ENCODE results near the gene CEP126.

CEP126 gene

GRCh38 chr11:101923554-101923953 lies 8.7 kb downstream of the CEP126 start:
- POLR2A ChIA-PET = no interaction called here
- no peak for DNase-seq
- Histone ChIP-seq H3K27me3 (replicated peaks in 2 of 5; ENCODE audit: control insufficient read depth in 4 of 5, insufficient read depth in 5 of 5, low read length in 4 of 5) (no peaks in the 10 kb centered on the region), H3K4me1 (ENCODE audit: control extremely low read depth in 1 of 4, control insufficient read depth in 4 of 4, insufficient read depth in 4 of 4, low read length in 3 of 4) (no peaks in the 10 kb centered on the region), H3K27ac (ENCODE audit: insufficient read depth in 1 of 2, low read depth in 1 of 2, low read length in 2 of 2, poor library complexity in 1 of 2, severe bottlenecking in 2 of 2) (no peak overlapping the region), H3K9me3 (ENCODE audit: control extremely low read depth in 1 of 5, control insufficient read depth in 4 of 5, insufficient read depth in 2 of 5, low read depth in 1 of 5, low read length in 4 of 5) (peaks cover 0 to 2% (median 0%) of the 10 kb centered on the region in 5 experiments), H3K36me3 (ENCODE audit: control insufficient read depth in 4 of 4, insufficient read depth in 4 of 4, low read length in 3 of 4) (no peaks in the 10 kb centered on the region), H3K4me3 (ENCODE audit: control insufficient read depth in 1 of 7, extremely low read depth in 1 of 7, insufficient read depth in 4 of 7, low read depth in 2 of 7, low read length in 6 of 7) (no peak overlapping the region)
- 100% methylated on average over 2 of the region's 2 CpGs for WGBS (ENCODE audit: insufficient coverage)
- CTCF ChIA-PET = no interaction called here

- POLR2A ChIA-PET = no interaction called here
- peak in 1 of 3 donors; percentile 13 for DNase-seq
- WGBS (ENCODE audit: insufficient coverage) = 100% methylated on average over 2 of the region's 5 CpGs
- Histone ChIP-seq H3K4me3 (ENCODE audit: control insufficient read depth in 1 of 7, extremely low read depth in 1 of 7, insufficient read depth in 4 of 7, low read depth in 2 of 7, low read length in 6 of 7) (no peak overlapping the region), H3K36me3 (ENCODE audit: control insufficient read depth in 4 of 4, insufficient read depth in 4 of 4, low read length in 3 of 4) (peaks cover 0 to 7% (median 0%) of the 10 kb centered on the region in 4 experiments), H3K9me3 (ENCODE audit: control extremely low read depth in 1 of 5, control insufficient read depth in 4 of 5, insufficient read depth in 2 of 5, low read depth in 1 of 5, low read length in 4 of 5) (peaks cover 0 to 2% (median 0%) of the 10 kb centered on the region in 5 experiments), H3K4me1 (ENCODE audit: control extremely low read depth in 1 of 4, control insufficient read depth in 4 of 4, insufficient read depth in 4 of 4, low read length in 3 of 4) (no peaks in the 10 kb centered on the region), H3K27ac (ENCODE audit: insufficient read depth in 1 of 2, low read depth in 1 of 2, low read length in 2 of 2, poor library complexity in 1 of 2, severe bottlenecking in 2 of 2) (no peak overlapping the region), H3K27me3 (replicated peaks in 2 of 5; ENCODE audit: control insufficient read depth in 4 of 5, insufficient read depth in 5 of 5, low read length in 4 of 5) (no peaks in the 10 kb centered on the region)
- CTCF ChIA-PET = interaction anchor here (0.9 kb wide), 1 partner anchor 16 kb away, joined by 3 read pairs; no protein-coding TSS in a partner anchor
These were observed 14.6 kb downstream of the CEP126 start for GRCh38 chr11:101929294-101929915.

- Histone ChIP-seq H3K27me3 (replicated peaks in 2 of 5; ENCODE audit: control insufficient read depth in 4 of 5, insufficient read depth in 5 of 5, low read length in 4 of 5) (no peaks in the 10 kb centered on the region), H3K4me3 (ENCODE audit: control insufficient read depth in 1 of 7, extremely low read depth in 1 of 7, insufficient read depth in 4 of 7, low read depth in 2 of 7, low read length in 6 of 7) (no peak overlapping the region), H3K9me3 (ENCODE audit: control extremely low read depth in 1 of 5, control insufficient read depth in 4 of 5, insufficient read depth in 2 of 5, low read depth in 1 of 5, low read length in 4 of 5) (peaks cover 0 to 2% (median 0%) of the 10 kb centered on the region in 5 experiments), H3K27ac (ENCODE audit: insufficient read depth in 1 of 2, low read depth in 1 of 2, low read length in 2 of 2, poor library complexity in 1 of 2, severe bottlenecking in 2 of 2) (no peak overlapping the region), H3K4me1 (ENCODE audit: control extremely low read depth in 1 of 4, control insufficient read depth in 4 of 4, insufficient read depth in 4 of 4, low read length in 3 of 4) (no peaks in the 10 kb centered on the region), H3K36me3 (ENCODE audit: control insufficient read depth in 4 of 4, insufficient read depth in 4 of 4, low read length in 3 of 4) (peaks cover 0 to 7% (median 0%) of the 10 kb centered on the region in 4 experiments)
- 95% methylated on average over 4 of the region's 6 CpGs for WGBS (ENCODE audit: insufficient coverage)
- POLR2A ChIA-PET = no interaction called here
- CTCF ChIA-PET = no interaction called here
- no peak for DNase-seq
These were observed 16.9 kb downstream of the CEP126 start for GRCh38 chr11:101931692-101932091.

- ChIA-PET POLR2A (no interaction called here), CTCF (no interaction called here)
- Histone ChIP-seq H3K36me3 (ENCODE audit: control insufficient read depth in 4 of 4, insufficient read depth in 4 of 4, low read length in 3 of 4) (peaks cover 0 to 2% (median 0%) of the 10 kb centered on the region in 4 experiments), H3K9me3 (ENCODE audit: control extremely low read depth in 1 of 5, control insufficient read depth in 4 of 5, insufficient read depth in 2 of 5, low read depth in 1 of 5, low read length in 4 of 5) (no peaks in the 10 kb centered on the region), H3K27me3 (replicated peaks in 2 of 5; ENCODE audit: control insufficient read depth in 4 of 5, insufficient read depth in 5 of 5, low read length in 4 of 5) (no peaks in the 10 kb centered on the region), H3K4me1 (ENCODE audit: control extremely low read depth in 1 of 4, control insufficient read depth in 4 of 4, insufficient read depth in 4 of 4, low read length in 3 of 4) (no peaks in the 10 kb centered on the region), H3K4me3 (ENCODE audit: control insufficient read depth in 1 of 7, extremely low read depth in 1 of 7, insufficient read depth in 4 of 7, low read depth in 2 of 7, low read length in 6 of 7) (no peak overlapping the region), H3K27ac (ENCODE audit: insufficient read depth in 1 of 2, low read depth in 1 of 2, low read length in 2 of 2, poor library complexity in 1 of 2, severe bottlenecking in 2 of 2) (no peak overlapping the region)
- WGBS (ENCODE audit: insufficient coverage) = 93% methylated on average over 1 of the region's 3 CpGs
- no peak for DNase-seq
These were observed 26.2 kb downstream of the CEP126 start for GRCh38 chr11:101940901-101941520.

- Histone ChIP-seq H3K9me3 (ENCODE audit: control extremely low read depth in 1 of 5, control insufficient read depth in 4 of 5, insufficient read depth in 2 of 5, low read depth in 1 of 5, low read length in 4 of 5) (no peaks in the 10 kb centered on the region), H3K4me3 (ENCODE audit: control insufficient read depth in 1 of 7, extremely low read depth in 1 of 7, insufficient read depth in 4 of 7, low read depth in 2 of 7, low read length in 6 of 7) (no peak overlapping the region), H3K27ac (ENCODE audit: insufficient read depth in 1 of 2, low read depth in 1 of 2, low read length in 2 of 2, poor library complexity in 1 of 2, severe bottlenecking in 2 of 2) (no peak overlapping the region), H3K27me3 (replicated peaks in 2 of 5; ENCODE audit: control insufficient read depth in 4 of 5, insufficient read depth in 5 of 5, low read length in 4 of 5) (no peaks in the 10 kb centered on the region), H3K4me1 (ENCODE audit: control extremely low read depth in 1 of 4, control insufficient read depth in 4 of 4, insufficient read depth in 4 of 4, low read length in 3 of 4) (no peaks in the 10 kb centered on the region), H3K36me3 (ENCODE audit: control insufficient read depth in 4 of 4, insufficient read depth in 4 of 4, low read length in 3 of 4) (peaks cover 0 to 4% (median 0%) of the 10 kb centered on the region in 4 experiments)
- WGBS (ENCODE audit: insufficient coverage) = 100% methylated on average over 1 of the region's 2 CpGs
- CTCF ChIA-PET = interaction anchor here (1.0 to 1.1 kb wide), 2 partner anchors 13 to 16 kb away, joined by 3 read pairs; no protein-coding TSS in a partner anchor
- POLR2A ChIA-PET = no interaction called here
- DNase-seq = no peak
These were observed 30.1 kb downstream of the CEP126 start for GRCh38 chr11:101944923-101945322.

- ChIA-PET CTCF (interaction anchor here (1.0 to 1.1 kb wide), 2 partner anchors 13 to 17 kb away, joined by 3 read pairs; no protein-coding TSS in a partner anchor), POLR2A (no interaction called here)
- peaks cover 0 to 4% (median 0%) of the 10 kb centered on the region in 4 experiments for H3K36me3 ChIP-seq (ENCODE audit: control insufficient read depth in 4 of 4, insufficient read depth in 4 of 4, low read length in 3 of 4)
- no peaks in the 10 kb centered on the region for H3K4me1 ChIP-seq (ENCODE audit: control extremely low read depth in 1 of 4, control insufficient read depth in 4 of 4, insufficient read depth in 4 of 4, low read length in 3 of 4)
- no peaks in the 10 kb centered on the region for H3K27me3 ChIP-seq (replicated peaks in 2 of 5; ENCODE audit: control insufficient read depth in 4 of 5, insufficient read depth in 5 of 5, low read length in 4 of 5)
- WGBS (ENCODE audit: insufficient coverage) = no CpG with 5 or more reads among the region's 4 CpGs
- no peak for DNase-seq
- no peaks in the 10 kb centered on the region for H3K9me3 ChIP-seq (ENCODE audit: control extremely low read depth in 1 of 5, control insufficient read depth in 4 of 5, insufficient read depth in 2 of 5, low read depth in 1 of 5, low read length in 4 of 5)
- H3K27ac ChIP-seq (ENCODE audit: insufficient read depth in 1 of 2, low read depth in 1 of 2, low read length in 2 of 2, poor library complexity in 1 of 2, severe bottlenecking in 2 of 2) = no peak overlapping the region
- no peak overlapping the region for H3K4me3 ChIP-seq (ENCODE audit: control insufficient read depth in 1 of 7, extremely low read depth in 1 of 7, insufficient read depth in 4 of 7, low read depth in 2 of 7, low read length in 6 of 7)
These were observed 30.6 kb downstream of the CEP126 start for GRCh38 chr11:101945448-101945847.

GRCh38 chr11:101949680-101950220 lies 34.9 kb downstream of the CEP126 start:
- Histone ChIP-seq H3K9me3 (ENCODE audit: control extremely low read depth in 1 of 5, control insufficient read depth in 4 of 5, insufficient read depth in 2 of 5, low read depth in 1 of 5, low read length in 4 of 5) (no peaks in the 10 kb centered on the region), H3K27ac (ENCODE audit: insufficient read depth in 1 of 2, low read depth in 1 of 2, low read length in 2 of 2, poor library complexity in 1 of 2, severe bottlenecking in 2 of 2) (no peak overlapping the region), H3K36me3 (ENCODE audit: control insufficient read depth in 4 of 4, insufficient read depth in 4 of 4, low read length in 3 of 4) (peaks cover 0 to 7% (median 0%) of the 10 kb centered on the region in 4 experiments), H3K4me3 (ENCODE audit: control insufficient read depth in 1 of 7, extremely low read depth in 1 of 7, insufficient read depth in 4 of 7, low read depth in 2 of 7, low read length in 6 of 7) (no peak overlapping the region), H3K4me1 (ENCODE audit: control extremely low read depth in 1 of 4, control insufficient read depth in 4 of 4, insufficient read depth in 4 of 4, low read length in 3 of 4) (no peaks in the 10 kb centered on the region), H3K27me3 (replicated peaks in 2 of 5; ENCODE audit: control insufficient read depth in 4 of 5, insufficient read depth in 5 of 5, low read length in 4 of 5) (no peaks in the 10 kb centered on the region)
- no peak for DNase-seq
- WGBS (ENCODE audit: insufficient coverage) = no CpG with 5 or more reads among the region's 1 CpG
- ChIA-PET POLR2A (no interaction called here), CTCF (no interaction called here)

Data from common myeloid progenitor, CD34-positive (primary cell).